Ishikawa (cell line): ENCODE measurements around the gene KPNA1.

Source experiments
- CEBPB ChIP-seq: IDR thresholded peaks from 2 replicates; pipeline ENCODE4 v1.6.1; 2012
- CREB1 ChIP-seq: IDR thresholded peaks from 2 replicates; pipeline ENCODE4 v1.6.1; 2012; ENCODE audit warnings: low read depth
- EGR1 ChIP-seq: IDR thresholded peaks from 2 replicates; pipeline ENCODE4 v1.6.1; 2012
- EP300 ChIP-seq: IDR thresholded peaks from 2 replicates; pipeline ENCODE4 v1.6.1; 2012; ENCODE audit warnings: borderline replicate concordance
- FOXM1 ChIP-seq: IDR thresholded peaks from 2 replicates; pipeline ENCODE4 v1.6.1; 2012; ENCODE audit warnings: low read depth, borderline replicate concordance
- NFIC ChIP-seq: IDR thresholded peaks from 2 replicates; pipeline ENCODE4 v1.6.1; 2012
- RAD21 ChIP-seq: IDR thresholded peaks from 2 replicates; pipeline ENCODE4 v1.6.1; 2012; ENCODE audit warnings: low read depth
- TAF1 ChIP-seq: IDR thresholded peaks from 2 replicates; pipeline ENCODE4 v1.6.1; 2012; ENCODE audit warnings: low read depth, mild to moderate bottlenecking
- TCF12 ChIP-seq: IDR thresholded peaks from 2 replicates; pipeline ENCODE4 v1.6.1; 2012; ENCODE audit warnings: low read depth
- TEAD4 ChIP-seq: IDR thresholded peaks from 2 replicates; pipeline ENCODE4 v1.6.1; 2012
- YY1 ChIP-seq: IDR thresholded peaks from 2 replicates; pipeline ENCODE4 v1.6.1; 2012; ENCODE audit warnings: low read depth
- ZBTB7A ChIP-seq: IDR thresholded peaks from 2 replicates; pipeline ENCODE4 v1.6.1; 2012; ENCODE audit warnings: low read depth
- TF ChIP-seq, protein P1 (sequence below): IDR thresholded peaks from 2 replicates; pipeline ENCODE4 v1.6.1; 2012; ENCODE audit warnings: low read depth, mild to moderate bottlenecking
- TF ChIP-seq, protein P2 (sequence below): IDR thresholded peaks from 2 replicates; pipeline ENCODE4 v1.6.1; 2012
- TF ChIP-seq, protein P3 (sequence below): IDR thresholded peaks from 2 replicates; pipeline ENCODE4 v1.6.1; 2012

KPNA1 gene

DNA sequence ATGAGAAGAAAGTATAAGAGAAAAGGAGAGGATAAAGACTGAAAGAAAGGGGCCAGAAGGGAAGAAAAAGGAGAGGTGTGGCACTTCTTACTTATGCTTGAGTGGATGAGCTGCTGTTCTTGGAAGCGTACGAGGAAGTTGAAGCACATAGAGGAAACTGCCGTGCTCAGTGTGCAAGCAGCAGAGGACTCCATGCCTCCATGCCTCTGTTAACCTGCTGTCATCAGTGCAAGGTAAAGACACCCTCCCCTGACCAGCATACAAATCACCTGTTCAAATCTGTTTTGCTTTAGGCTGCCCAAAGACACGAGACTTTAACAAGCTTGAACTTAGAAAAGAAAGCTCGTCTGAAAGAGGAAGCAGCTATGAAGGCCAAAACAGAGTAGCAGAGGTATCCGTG lies 105.3 kb downstream of the KPNA1 start:
- TF ChIP-seq EGR1 = no peak

DNA sequence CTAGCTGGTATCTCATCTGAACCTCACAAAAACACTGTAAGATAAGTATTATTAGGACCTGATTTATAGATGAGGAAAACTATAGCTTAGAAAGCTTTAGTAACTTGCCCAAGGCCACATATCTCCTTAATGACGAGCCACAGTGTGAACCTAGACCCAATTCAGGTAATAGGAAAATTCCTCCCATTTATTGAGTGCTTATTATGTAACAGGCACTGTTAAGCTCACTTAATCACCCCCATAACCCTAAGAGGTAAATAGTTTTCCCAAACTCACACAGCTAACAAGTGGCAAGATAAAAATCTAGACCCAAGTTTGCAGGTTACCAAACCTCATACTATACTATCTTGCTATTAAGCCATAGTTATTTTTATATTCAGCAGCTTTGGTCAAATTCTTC lies 106.8 kb downstream of the KPNA1 start:
- TF ChIP-seq NFIC (no peak), TEAD4 (no peak), EGR1 (no peak), CEBPB (no peak), FOXM1 (no peak), EP300 (no peak), YY1 (no peak), ZBTB7A (no peak), TAF1 (no peak), TCF12 (no peak), CREB1 (no peak)
- TF ChIP-seq, protein P1, sequence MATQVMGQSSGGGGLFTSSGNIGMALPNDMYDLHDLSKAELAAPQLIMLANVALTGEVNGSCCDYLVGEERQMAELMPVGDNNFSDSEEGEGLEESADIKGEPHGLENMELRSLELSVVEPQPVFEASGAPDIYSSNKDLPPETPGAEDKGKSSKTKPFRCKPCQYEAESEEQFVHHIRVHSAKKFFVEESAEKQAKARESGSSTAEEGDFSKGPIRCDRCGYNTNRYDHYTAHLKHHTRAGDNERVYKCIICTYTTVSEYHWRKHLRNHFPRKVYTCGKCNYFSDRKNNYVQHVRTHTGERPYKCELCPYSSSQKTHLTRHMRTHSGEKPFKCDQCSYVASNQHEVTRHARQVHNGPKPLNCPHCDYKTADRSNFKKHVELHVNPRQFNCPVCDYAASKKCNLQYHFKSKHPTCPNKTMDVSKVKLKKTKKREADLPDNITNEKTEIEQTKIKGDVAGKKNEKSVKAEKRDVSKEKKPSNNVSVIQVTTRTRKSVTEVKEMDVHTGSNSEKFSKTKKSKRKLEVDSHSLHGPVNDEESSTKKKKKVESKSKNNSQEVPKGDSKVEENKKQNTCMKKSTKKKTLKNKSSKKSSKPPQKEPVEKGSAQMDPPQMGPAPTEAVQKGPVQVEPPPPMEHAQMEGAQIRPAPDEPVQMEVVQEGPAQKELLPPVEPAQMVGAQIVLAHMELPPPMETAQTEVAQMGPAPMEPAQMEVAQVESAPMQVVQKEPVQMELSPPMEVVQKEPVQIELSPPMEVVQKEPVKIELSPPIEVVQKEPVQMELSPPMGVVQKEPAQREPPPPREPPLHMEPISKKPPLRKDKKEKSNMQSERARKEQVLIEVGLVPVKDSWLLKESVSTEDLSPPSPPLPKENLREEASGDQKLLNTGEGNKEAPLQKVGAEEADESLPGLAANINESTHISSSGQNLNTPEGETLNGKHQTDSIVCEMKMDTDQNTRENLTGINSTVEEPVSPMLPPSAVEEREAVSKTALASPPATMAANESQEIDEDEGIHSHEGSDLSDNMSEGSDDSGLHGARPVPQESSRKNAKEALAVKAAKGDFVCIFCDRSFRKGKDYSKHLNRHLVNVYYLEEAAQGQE = no peak
- TF ChIP-seq, protein P2, sequence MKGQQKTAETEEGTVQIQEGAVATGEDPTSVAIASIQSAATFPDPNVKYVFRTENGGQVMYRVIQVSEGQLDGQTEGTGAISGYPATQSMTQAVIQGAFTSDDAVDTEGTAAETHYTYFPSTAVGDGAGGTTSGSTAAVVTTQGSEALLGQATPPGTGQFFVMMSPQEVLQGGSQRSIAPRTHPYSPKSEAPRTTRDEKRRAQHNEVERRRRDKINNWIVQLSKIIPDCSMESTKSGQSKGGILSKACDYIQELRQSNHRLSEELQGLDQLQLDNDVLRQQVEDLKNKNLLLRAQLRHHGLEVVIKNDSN = no peak

GRCh38 chr3:122406198-122406597 lies 108.5 kb downstream of the KPNA1 start:
- TF ChIP-seq NFIC (no peak), RAD21 (no peak), YY1 (no peak), EGR1 (no peak)

DNA sequence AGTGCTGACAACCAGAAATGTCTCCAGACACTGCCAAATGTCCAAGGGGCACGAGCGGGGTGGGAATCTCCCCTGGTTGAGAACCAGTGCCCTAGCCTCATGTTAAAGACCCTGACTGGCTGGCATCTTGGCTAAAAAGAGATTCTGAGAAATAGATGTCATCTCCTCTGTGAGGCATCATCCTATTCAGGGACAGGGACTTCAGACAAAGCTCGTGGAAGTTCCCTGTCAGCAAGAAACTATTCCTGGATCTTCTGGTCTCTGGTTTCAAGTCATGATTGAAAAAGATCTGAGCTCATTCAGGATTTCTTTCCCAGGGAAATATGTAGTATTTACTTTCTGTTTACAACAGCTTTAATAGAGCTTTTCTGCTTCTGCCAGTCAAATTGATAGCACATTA lies 109.7 kb downstream of the KPNA1 start:
- TF ChIP-seq NFIC (no peak), EP300 (no peak)

DNA sequence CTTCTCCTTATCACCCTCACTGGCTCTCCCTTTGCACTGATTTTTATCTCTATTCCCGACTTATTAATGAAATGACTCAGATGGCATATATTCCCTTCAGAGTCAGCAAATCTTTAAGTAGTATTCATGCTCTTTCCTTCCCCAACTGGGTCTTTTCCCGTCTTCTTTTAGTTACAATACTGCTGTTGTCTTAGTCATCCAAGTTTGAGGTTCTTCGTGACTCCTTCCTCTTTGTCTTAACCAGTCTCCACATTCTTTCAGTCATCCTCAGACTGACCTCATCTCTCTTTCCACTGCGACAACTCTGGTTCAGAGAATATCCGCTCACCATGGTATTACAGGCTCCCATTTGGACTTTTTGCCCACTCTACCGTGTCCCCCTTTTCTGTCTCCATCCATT lies 111.2 kb downstream of the KPNA1 start:
- TF ChIP-seq NFIC (no peak), FOXM1 (no peak), CEBPB (no peak), RAD21 (no peak), EGR1 (no peak), TCF12 (no peak), ZBTB7A (no peak), EP300 (no peak), TAF1 (no peak)
- TF ChIP-seq, protein P1 = no peak

DNA sequence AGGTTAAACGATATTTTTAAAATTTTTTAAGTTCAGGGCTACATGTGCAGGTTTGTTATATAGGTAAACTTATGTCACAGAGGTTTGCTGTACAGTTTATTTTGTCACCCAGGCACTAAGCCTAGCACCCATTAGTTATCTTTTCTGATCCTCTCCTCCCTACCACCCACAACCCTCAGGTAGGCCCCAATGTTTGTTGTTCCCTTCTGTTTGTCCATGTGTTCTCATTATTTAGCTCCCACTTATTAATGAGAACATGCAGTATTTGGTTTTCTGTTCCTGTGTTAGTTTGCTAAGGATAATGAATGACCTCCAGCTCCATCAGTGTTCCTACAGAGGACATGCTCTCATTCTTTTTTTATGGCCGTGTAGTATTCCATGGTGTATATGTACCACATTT lies 115.8 kb downstream of the KPNA1 start:
- TF ChIP-seq YY1 (no peak), NFIC (no peak), TEAD4 (no peak), TAF1 (no peak), RAD21 (no peak), EP300 (no peak), CREB1 (no peak), CEBPB (no peak), FOXM1 (no peak), EGR1 (no peak), ZBTB7A (no peak), TCF12 (no peak)
- TF ChIP-seq, protein P3, sequence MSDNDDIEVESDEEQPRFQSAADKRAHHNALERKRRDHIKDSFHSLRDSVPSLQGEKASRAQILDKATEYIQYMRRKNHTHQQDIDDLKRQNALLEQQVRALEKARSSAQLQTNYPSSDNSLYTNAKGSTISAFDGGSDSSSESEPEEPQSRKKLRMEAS = no peak
- TF ChIP-seq, protein P1 = no peak
- TF ChIP-seq, protein P2 = no peak
